ENCODE data around the gene VEZT.
"Not testable (repeated sequence)": the region's sequence is repeated elsewhere in the genome, so short reads cannot be mapped to it uniquely, and the experiment has no call there.

The VEZT gene

DNA sequence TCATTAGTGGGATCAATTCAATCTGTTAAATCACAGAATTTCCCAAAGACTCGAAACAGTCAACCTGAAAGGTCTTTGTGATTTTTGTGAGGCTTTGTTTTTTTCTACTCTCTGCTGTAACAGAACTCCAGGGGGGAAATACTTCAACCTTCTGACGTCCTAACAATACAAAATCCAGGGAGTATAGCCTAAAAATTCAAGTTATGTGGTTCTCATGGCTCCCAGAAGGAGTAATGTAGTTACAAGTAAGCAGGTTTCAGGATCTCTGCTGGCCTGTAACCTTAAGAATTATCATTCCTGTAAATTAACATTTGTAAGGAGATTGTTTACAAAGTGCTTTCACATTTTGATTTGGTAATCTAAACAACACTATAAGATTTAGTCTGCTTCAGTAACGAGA is 39.9 kb downstream of the VEZT start:
- no peak for DNase-seq (ENCODE audit: low read depth in 2 of 2)

DNA sequence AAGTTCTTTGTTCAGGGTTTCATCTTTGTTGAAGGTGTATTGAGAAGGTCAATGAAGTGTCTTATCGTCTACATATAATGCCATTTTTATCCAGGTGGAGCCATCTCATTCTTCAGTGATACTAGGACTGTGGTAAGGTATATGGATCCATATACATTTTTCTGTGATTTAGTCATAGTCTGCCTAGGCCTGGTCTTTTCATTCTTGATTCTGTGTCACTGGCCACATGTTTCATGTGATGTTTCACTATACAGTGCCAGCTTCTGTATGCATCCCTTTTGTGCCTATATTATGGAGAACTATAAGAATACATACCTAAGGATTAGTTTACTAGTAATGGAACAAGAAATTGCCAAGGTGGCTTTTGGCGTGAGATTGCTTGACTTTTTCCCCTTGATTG is 40.5 kb downstream of the VEZT start:
- DNase-seq (ENCODE audit: low read depth in 2 of 2), result no peak

DNA sequence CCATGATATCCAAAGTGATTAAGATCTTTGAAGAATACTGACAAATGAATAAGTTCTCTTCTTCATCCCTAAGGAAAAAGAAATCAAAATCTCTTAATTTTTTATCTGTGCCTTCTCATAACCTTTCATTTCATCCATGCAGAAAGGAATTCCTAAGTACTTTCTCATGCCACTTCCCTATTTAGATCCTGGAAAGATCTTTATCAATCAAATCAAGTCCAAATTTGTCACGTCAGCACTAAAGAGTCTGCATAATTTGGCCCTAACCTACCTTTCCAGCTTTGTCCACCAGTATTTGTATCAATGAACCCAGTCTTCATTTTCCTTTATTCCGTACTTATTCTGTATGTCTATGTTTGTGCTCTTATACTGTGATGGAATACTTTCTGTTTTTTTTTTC is 41.2 kb downstream of the VEZT start:
- DNase-seq (ENCODE audit: low read depth in 2 of 2), result no peak

DNA sequence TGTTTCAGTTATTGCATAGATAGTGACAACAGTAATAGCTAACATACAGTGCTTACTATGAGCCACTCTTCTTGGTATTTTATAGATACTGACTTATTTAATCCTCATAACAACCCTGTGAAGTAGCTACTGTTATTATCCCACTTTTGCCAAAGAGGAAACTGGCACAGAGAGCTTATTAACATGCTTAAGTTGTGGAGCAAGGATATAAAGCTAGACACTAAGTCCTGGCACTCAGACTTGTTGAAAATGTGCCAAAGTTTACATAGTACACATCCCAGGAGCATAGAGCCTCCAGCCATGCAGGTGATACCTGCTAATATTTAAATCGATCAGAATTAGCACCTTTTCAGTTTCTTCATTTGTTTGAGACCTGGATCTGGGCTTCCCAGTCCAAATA is 41.8 kb downstream of the VEZT start:
- no peak for DNase-seq (ENCODE audit: low read depth in 2 of 2)

DNA sequence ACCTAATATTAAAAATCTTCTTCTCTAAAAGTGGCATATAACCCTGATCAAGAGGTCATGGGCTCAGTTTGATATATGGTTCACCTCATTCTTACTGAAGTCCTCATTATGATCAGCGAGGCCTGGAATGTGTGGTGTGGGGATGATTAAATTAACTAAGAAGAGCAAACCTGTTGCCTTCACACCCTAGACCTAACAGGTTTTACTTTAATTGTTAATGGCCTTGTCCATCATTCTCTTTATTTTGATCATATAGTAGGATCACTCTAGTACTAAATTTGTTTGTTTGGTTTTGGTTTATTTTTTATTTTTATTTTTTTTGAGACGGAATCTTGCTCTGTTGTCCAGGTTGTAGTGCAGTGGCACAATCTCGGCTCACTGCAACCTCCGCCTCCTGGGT is 43.5 kb downstream of the VEZT start:
- no peak for DNase-seq (ENCODE audit: low read depth in 2 of 2)

DNA sequence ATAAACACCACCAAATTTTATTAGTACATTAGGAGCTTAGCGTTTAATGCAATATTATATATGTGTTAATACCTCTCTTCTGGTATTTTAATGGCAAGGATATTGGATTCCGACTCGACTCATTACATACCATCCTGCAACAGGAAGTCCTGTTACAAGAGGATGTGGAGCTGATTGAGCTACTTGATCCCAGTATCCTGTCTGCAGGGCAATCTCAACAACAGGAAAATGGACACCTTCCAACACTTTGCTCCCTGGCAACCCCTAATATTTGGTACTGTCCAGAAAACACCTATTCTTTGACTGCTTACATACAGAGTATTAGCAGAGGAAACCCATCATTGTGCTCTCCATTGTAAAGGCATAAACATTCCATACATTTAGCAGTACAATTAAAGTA is 45.2 kb downstream of the VEZT start:
- no peak for DNase-seq (ENCODE audit: low read depth in 2 of 2)

DNA sequence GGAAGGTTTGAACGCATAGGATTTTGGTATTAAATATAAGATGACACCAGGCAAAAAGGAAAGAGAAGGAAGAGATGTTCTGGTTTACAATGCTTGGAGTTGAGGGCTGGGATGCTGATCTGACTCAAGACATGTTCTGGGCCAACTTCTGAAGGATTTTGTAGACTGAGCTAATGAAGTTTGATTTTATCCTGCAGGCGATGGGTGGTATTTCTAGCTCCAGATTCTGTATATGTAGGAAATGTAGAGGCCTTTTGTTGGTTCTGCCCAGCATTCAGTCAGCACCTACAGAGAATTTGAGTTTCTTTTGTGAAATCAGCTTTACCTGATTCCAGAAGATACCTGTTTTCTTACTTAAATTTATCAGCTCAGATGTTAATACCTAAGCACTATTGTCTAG is 48.2 kb downstream of the VEZT start:
- no peak for DNase-seq (ENCODE audit: low read depth in 2 of 2)

DNA sequence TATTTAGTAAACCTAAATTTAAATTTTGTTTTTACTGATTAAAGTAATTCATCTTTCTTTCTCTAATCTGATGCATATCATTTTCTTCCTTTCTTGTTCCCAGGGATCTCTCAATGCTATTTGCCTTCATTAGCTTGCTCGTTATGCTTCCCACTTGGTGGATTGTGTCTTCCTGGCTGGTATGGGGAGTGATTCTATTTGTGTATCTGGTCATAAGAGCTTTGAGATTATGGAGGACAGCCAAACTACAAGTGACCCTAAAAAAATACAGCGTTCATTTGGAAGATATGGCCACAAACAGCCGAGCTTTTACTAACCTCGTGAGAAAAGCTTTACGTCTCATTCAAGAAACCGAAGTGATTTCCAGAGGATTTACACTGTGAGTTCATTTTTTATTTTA is 48.6 kb downstream of the VEZT start:
- no peak for DNase-seq (ENCODE audit: low read depth in 2 of 2)

DNA sequence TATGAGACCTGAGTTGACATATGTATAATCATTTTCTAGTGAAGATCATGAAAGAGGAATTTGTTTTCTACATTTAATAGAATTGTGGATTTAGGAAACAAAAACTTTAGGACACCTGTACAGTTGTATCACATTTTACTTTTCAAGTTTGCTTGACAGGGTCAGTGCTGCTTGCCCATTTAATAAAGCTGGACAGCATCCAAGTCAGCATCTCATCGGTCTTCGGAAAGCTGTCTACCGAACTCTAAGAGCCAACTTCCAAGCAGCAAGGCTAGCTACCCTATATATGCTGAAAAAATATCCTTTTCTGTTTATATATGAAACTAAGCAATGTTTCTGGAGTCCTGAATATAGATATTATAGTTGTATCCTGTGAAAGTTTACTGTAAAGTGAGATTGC is 52.3 kb downstream of the VEZT start:
- DNase-seq (ENCODE audit: low read depth in 2 of 2), result no peak

DNA sequence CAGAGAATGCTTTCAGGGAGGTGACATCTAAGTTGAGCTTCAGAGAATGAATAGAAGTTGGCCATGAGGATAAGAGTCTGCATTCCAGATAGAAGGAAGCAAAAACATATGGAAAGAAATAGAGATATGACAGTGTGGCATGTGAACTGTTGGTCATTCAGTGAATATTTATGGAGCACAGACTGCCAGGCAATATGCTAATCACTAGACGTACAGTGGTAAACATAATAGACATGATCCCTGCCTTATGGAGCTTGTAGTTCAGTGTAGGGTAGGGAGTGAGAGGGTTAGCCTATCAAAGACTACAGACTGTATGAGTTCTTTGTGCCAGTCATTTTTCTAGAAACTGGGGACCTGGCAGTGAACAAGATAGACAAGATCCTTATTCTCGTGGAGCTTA is 53.9 kb downstream of the VEZT start:
- no peak for DNase-seq (ENCODE audit: low read depth in 2 of 2)

DNA sequence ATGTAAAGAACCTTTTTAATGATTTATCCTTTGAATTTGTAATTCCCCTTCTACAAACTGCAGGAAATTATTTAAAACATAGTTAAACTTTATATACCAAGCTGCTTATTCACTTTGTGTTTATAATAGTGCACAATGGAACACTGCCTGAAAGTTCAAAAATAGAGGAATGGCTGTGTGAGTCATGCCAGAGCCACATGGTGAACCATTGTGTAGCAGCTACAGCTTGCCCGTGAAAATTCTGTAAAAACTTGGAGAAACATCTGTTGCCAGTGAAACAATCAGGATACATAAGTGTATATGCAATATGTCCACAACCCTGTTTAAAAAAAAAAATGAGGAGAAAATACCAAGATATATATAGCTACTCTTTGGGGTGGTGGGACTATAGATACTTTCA is 59.5 kb downstream of the VEZT start:
- no peak for DNase-seq (ENCODE audit: low read depth in 2 of 2)

DNA sequence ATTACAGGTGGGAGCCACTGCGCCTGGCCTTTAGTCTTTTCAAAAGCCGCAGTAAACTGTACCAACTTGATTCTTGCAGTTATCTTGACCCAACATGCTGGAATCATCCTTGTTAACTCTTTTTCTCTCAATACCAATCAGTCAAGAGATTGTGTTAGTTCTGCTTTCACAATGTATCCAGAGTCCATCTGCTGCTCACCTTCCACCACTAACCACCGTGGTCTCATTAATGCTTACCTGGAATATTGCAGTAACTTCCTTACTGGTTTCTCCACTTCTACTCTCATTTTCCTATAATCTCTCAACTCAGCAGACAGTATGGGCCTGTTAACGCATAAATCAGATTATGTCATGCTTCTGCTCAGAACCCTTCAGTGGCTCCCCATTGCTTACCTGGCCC is 62.2 kb downstream of the VEZT start:
- DNase-seq (ENCODE audit: low read depth in 2 of 2), result no peak

DNA sequence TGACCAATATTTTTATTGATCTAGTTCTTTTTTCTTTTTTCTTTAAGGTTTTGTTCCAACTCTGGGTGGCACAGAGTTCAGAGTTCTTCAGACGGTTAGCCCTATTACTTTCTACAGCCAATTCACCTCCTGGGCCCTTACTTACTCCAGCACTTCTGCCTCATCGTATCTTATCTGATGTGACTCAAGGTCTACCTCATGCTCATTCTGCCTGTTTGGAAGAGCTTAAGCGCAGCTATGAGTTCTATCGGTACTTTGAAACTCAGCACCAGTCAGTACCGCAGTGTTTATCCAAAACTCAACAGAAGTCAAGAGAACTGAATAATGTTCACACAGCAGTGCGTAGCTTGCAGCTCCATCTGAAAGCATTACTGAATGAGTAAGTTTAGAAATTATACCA is 64.7 kb downstream of the VEZT start:
- DNase-seq (ENCODE audit: low read depth in 2 of 2), result no peak

DNA sequence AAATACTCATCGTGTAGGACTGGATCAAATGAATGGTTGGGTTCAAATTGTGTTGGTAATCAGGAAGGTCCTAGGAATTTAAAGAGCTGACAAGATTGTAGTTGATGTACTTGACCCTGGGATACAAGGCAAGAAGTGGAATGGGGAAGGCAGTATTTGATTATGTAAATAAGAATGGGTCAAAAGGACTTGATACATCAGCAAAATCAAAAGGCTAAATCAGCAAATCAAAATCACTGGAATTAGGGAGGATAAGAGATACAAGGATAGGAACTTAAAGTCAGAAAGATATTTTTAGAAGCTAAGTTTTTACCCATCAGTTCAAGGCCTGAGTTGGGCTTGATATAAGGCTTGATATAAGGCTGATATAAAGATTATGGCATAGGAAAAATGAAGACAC is 65.8 kb downstream of the VEZT start:
- no peak for DNase-seq (ENCODE audit: low read depth in 2 of 2)

DNA sequence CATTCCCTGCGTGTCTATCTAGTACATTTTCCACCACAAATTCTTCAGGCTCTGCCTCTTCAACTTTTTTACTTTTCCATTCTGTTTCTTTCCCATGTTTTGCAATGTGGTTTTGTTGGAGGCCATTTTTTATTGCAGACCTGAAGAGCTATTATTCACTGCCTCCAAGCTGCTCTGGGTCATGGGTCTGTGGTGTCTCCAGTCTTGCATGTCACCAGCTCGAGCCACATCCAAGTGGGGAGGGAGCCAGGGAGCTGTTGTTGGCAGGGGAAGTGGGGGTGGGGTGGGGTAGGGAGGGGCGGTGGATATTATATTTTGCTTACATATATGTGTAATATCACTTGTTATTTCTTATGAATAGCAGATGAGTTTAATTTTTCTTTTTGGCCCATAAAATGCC is 69.1 kb downstream of the VEZT start:
- no peak for DNase-seq (ENCODE audit: low read depth in 2 of 2)

DNA sequence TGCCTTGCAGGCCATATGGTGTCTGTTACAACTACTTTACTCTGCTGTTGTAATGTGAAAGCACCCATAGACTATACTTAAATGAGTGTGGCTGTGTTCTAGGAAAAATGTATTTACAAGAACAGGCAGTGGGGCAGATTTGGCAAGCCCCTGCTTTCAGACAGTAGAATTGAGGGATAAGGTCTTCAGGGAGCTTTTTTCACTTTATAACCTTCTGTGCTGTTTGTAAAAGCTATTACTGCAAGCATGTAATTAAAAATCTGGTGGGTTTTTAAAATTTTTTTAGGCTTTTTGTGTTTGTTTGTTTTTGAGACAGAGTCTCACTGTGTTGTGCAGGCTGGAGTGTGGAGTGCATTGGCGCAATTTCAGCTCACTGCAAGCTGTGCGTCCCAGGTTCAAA is 73.9 kb downstream of the VEZT start:
- no peak for DNase-seq (ENCODE audit: low read depth in 2 of 2)

DNA sequence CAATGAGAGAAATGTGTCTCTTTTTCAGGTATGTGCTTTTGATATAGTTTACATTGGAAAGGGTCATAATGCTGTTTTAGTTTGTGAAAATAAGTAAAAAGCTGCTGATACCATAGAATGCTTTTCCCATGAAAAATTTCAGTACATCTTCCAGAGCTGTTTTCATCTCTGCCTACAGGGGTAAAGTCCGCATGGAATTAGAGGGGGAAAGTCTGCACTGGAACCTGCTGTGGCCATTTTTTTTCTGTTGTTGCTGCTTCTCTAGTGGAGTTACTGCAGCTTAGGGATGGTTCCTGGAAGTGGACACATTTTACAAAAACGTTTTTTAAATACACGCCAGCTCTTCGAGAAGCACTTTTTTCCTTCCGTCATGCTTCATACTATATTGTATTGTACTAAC is 81.3 kb downstream of the VEZT start:
- DNase-seq (ENCODE audit: low read depth in 2 of 2), result no peak

DNA sequence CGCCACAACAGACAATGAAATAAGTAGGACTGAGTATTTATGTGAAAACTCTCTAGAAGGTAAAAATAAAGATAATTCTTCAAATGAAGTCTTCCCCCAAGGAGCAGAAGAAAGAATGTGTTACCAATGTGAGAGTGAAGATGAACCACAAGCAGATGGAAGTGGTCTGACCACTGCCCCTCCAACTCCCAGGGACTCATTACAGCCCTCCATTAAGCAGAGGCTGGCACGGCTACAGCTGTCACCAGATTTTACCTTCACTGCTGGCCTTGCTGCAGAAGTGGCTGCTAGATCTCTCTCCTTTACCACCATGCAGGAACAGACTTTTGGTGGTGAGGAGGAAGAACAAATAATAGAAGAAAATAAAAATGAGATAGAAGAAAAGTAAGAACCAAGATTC is 82.7 kb downstream of the VEZT start:
- no peak for DNase-seq (ENCODE audit: low read depth in 2 of 2)

DNA sequence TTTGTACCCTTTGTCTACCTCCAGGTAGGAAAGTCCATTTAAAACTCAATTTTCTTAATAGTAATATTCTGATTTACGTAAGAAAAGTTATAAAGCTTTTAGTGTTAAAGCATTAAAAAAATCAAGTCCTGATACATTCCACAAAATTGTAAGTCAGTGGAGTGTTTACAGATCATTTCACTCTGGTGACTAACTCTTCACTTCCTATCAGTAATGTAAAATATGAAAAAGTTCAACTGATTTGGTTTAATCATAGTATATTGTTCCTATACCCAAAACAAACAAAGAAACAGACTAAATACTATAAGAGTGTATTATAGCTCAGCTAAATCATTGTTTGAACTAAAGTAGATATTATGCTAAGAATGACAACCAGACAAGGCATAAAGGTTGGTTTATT is 85.9 kb downstream of the VEZT start:
- DNase-seq (ENCODE audit: low read depth in 2 of 2), result no peak

DNA sequence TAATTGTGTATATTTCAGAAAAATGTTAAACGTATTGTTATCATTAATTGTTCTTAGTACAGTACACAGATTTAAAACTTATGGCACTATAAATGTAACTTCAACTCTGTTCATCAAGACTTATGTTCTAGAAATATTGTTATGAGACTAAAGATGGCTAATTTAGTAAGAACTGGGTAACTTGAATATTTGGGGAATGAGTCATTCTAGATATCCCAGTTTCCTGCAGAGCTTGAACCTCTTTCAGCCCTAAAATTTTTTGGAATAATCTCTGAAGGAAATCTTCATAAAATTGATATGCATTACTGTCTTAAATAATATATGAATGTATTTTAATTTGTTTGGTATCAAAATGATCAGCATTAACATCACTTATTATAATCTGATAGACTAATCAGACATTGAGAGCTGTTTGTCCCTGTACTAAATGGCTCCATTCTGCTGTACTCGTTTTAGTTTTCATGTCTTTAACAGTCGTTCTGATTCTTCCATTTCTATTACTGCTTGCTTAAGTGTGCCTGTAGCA is 87.1 kb downstream of the VEZT start:
- no peak for DNase-seq (ENCODE audit: low read depth in 2 of 2)

DNA sequence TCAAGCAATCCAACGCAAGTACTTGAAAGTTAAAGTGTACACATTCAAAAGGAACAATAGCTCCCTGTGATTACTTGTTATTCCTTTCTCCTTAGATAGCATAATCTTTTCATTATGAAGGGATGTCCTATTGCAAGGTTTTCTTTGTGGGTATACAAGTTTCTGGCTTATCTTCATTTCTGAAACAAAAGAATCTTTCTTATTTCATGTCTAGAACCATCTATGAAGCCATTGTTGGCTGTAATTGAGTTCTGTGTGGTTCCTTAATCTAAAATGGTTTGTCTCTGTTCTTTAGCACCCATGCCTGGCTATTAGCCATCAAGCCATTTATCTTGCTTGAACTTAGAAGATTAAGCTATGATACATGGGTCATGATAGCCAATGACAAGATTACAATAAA is 95.0 kb downstream of the VEZT start:
- DNase-seq (ENCODE audit: low read depth in 2 of 2), result no peak

DNA sequence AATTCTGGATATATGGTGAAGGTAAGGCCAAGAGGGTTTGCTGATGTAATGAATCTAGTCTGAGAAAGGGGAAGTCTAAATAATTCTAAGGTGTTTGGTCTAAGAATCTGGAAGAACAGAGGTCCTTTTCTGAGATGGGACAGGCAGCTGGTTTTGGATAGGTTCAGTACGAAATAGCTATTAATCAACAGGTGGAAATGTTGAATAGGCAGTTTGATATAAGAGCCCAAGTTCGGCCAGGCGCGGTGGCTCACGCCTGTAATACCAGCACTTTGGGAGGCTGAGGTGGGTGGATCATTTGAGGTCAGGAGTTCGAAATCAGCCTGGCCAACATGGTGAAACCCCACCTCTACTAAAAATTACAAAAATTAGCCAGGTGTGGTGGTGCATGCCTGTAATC is 97.1 kb downstream of the VEZT start:
- DNase-seq (ENCODE audit: low read depth in 2 of 2), result not testable (repeated sequence)

DNA sequence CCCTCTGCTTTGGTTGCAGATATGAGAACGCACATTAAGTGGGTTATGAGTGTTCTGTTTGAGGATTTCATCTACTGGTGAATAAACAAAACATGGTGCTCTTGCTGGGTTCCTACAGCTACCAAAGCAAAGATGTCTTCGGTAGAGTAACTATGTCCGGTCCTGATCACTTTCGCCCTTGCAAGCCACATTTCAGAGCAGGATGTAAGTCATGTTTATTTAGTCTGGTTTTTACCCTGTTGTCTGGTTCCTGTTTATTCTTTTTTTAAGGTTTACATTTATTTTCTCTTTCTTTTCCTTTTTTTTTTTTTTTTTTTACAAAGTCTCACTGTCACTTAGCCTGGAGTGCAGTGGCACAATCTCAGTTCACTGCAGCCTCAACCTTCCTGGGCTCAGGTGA is 99.2 kb downstream of the VEZT start:
- no peak for DNase-seq (ENCODE audit: low read depth in 2 of 2)

DNA sequence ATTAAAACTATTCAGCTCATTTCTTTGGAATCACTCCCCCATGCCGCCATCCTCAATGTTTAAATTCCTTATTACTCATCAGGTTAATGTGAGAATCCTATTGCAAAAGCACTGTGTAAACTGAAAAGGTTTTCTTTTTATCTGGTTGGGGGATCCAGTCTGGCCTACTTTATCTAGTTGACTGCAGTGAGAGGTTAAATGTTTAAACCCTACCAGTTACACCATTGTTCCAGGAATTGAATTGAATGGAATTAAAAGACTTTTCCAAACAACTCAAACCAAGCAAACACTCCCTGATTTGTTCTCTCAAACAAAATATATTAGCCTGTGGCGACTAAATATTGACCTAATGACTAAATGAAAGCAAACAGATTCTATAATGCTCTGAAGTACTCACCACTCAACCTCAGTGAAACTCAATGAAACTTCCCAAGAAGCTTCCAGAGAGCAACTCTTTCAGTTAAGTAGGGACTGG is 100.5 kb downstream of the VEZT start:
- no peak for DNase-seq (ENCODE audit: low read depth in 2 of 2)
